ENCODE measurements around the gene RITA1.

Gene RITA1

GRCh38 chr12:113154351-113154973 lies 31.1 kb upstream of the RITA1 start:
- DNase-seq (ENCODE audit: low spot score): no peak

- DNase-seq (ENCODE audit: low spot score): no peak
These were observed 30.5 kb upstream of the RITA1 start for GRCh38 chr12:113155060-113155459.

GRCh38 chr12:113155646-113156045 lies 29.9 kb upstream of the RITA1 start:
- DNase-seq (ENCODE audit: low spot score): no peak

- DNase-seq (ENCODE audit: low spot score): no peak
These were observed 28.2 kb upstream of the RITA1 start for GRCh38 chr12:113157218-113157859.

GRCh38 chr12:113158439-113159203 lies 26.9 kb upstream of the RITA1 start:
- no peak for DNase-seq (ENCODE audit: low spot score)

- DNase-seq (ENCODE audit: low spot score): no peak
These were observed 25.6 kb upstream of the RITA1 start for GRCh38 chr12:113159937-113160336.

GRCh38 chr12:113161415-113162016 lies 24.0 kb upstream of the RITA1 start:
- no peak for DNase-seq (ENCODE audit: low spot score)

- peak; percentile 75 for DNase-seq (ENCODE audit: low spot score)
These were observed 23.2 kb upstream of the RITA1 start for GRCh38 chr12:113162102-113163029.

- DNase-seq (ENCODE audit: low spot score): no peak
These were observed 22.5 kb upstream of the RITA1 start for GRCh38 chr12:113163030-113163360.

- no peak for DNase-seq (ENCODE audit: low spot score)
These were observed 21.5 kb upstream of the RITA1 start for GRCh38 chr12:113164014-113164413.

- no peak for DNase-seq (ENCODE audit: low spot score)
These were observed 19.7 kb upstream of the RITA1 start for GRCh38 chr12:113165521-113166450.

GRCh38 chr12:113167868-113168267 lies 17.7 kb upstream of the RITA1 start:
- DNase-seq (ENCODE audit: low spot score): no peak

GRCh38 chr12:113169697-113170096 lies 15.8 kb upstream of the RITA1 start:
- DNase-seq (ENCODE audit: low spot score): no peak

- no peak for DNase-seq (ENCODE audit: low spot score)
These were observed 15.1 kb upstream of the RITA1 start for GRCh38 chr12:113170457-113170856.

- no peak for DNase-seq (ENCODE audit: low spot score)
These were observed 14.6 kb upstream of the RITA1 start for GRCh38 chr12:113170926-113171325.

GRCh38 chr12:113171543-113171942 lies 14.0 kb upstream of the RITA1 start:
- DNase-seq (ENCODE audit: low spot score): no peak

GRCh38 chr12:113172185-113172584 lies 13.3 kb upstream of the RITA1 start:
- no peak for DNase-seq (ENCODE audit: low spot score)

GRCh38 chr12:113173081-113173698 lies 12.3 kb upstream of the RITA1 start:
- DNase-seq (ENCODE audit: low spot score): no peak

GRCh38 chr12:113174461-113175384 lies 10.8 kb upstream of the RITA1 start:
- DNase-seq (ENCODE audit: low spot score): peak; percentile 90
